AG04450 (cell line): Measurements from ENCODE around the gene GGA2. TPM values are rescaled to one million over a fixed set of nuclear protein-coding genes. Genes with fewer than 3 reads are reported as not detected.

Experiments used
- CTCF ChIA-PET: fragments of 300-600, 350-600 bp; formaldehyde crosslinking; extraction: SDS; loops from one replicate; lab custom pipeline; 2022; ENCODE audit warnings: antibody characterized with exemption, inconsistent platforms; lab: Charles Lee
- POLR2A ChIA-PET: fragments of 350-600 bp; formaldehyde crosslinking; extraction: SDS; loops from one replicate; lab custom pipeline; 2021; ENCODE audit warnings: antibody characterized with exemption, inconsistent platforms; lab: Yijun Ruan, JAX
- DNase-seq: peaks from one replicate; pipeline ENCODE4 v3.0.0-alpha.2; 2011; ENCODE audit warnings: low read depth, low spot score
- H3K27ac ChIP-seq: one replicate; pipeline ENCODE4 v1.5.1; 2012; ENCODE audit warnings: low read depth, low read length, control low read depth
- H3K27me3 ChIP-seq: one replicate; pipeline ENCODE4 v1.6.0; 2012; ENCODE audit warnings: low read length; ENCODE audit not compliant: control insufficient read depth, insufficient read depth
- H3K4me3 ChIP-seq: 2 replicates; pipeline ENCODE4 v1.5.1; 2011; ENCODE audit warnings: mild to moderate bottlenecking, low read depth, low read length, control low read depth
- H3K9me3 ChIP-seq: 2 replicates; pipeline ENCODE4 v1.5.1; 2012; ENCODE audit warnings: low read length; ENCODE audit not compliant: control insufficient read depth, insufficient read depth
- CTCF ChIP-seq: IDR thresholded peaks from 2 replicates; pipeline ENCODE4 v1.5.1; 2011; ENCODE audit warnings: low read depth, low read length, control low read depth, inconsistent platforms
- polyA plus RNA-seq: library from polyadenylated mRNA; depleted of rRNA; stranded (reverse); fragments of >200 nt; gene quantifications from 2 replicates; pipeline ENCODE4 v1.2.3, GENCODE V29; 2011

GGA2 gene
- polyA plus RNA-seq, 1 experiment: 42.5 TPM

GRCh38 chr16:23479138-23479537, 31.2 kb downstream of the GGA2 start:
- H3K9me3 ChIP-seq: no peaks in the 10 kb centered on the region
- no peaks in the 10 kb centered on the region for H3K27me3 ChIP-seq
- H3K27ac ChIP-seq: no peak overlapping the region
- ChIA-PET CTCF (no interaction called here), POLR2A (no interaction called here)
- TF ChIP-seq CTCF: no peak
- DNase-seq: no peak
- no peak overlapping the region for H3K4me3 ChIP-seq

- Histone ChIP-seq H3K4me3 (no peak overlapping the region), H3K27me3 (no peaks in the 10 kb centered on the region), H3K9me3 (no peaks in the 10 kb centered on the region), H3K27ac (no peak overlapping the region)
- CTCF ChIA-PET: no interaction called here
- TF ChIP-seq CTCF: no peak
- no peak for DNase-seq
- POLR2A ChIA-PET: no interaction called here
Measured at GRCh38 chr16:23478566-23478965, 31.7 kb downstream of the GGA2 start.

- no peak overlapping the region for H3K27ac ChIP-seq
- TF ChIP-seq CTCF: no peak
- no peak for DNase-seq
- ChIA-PET CTCF (no interaction called here), POLR2A (no interaction called here)
- H3K27me3 ChIP-seq: no peaks in the 10 kb centered on the region
- H3K9me3 ChIP-seq: no peaks in the 10 kb centered on the region
- no peak overlapping the region for H3K4me3 ChIP-seq
Measured at GRCh38 chr16:23476289-23476688, 34.0 kb downstream of the GGA2 start.

- Histone ChIP-seq H3K4me3 (no peak overlapping the region), H3K27ac (no peak overlapping the region), H3K9me3 (no peaks in the 10 kb centered on the region), H3K27me3 (no peaks in the 10 kb centered on the region)
- no peak for TF ChIP-seq CTCF
- DNase-seq: no peak
- CTCF ChIA-PET: no interaction called here
- POLR2A ChIA-PET: no interaction called here
Measured at GRCh38 chr16:23469814-23470213, 40.5 kb downstream of the GGA2 start.

- no peaks in the 10 kb centered on the region for H3K9me3 ChIP-seq
- POLR2A ChIA-PET: interaction anchor here (0.9 kb wide), 1 partner anchor 15 kb away, joined by 3 read pairs; no protein-coding TSS in a partner anchor
- no peak overlapping the region for H3K4me3 ChIP-seq
- DNase-seq: peak; percentile 52
- H3K27ac ChIP-seq: peak overlapping the region; percentile 11
- no peaks in the 10 kb centered on the region for H3K27me3 ChIP-seq
- CTCF ChIA-PET: interaction anchor here (0.7 to 1.6 kb wide), 3 partner anchors 31 to 130 kb away, joined by 3 to 7 read pairs (median 4); no protein-coding TSS in a partner anchor
- TF ChIP-seq CTCF: no peak
Measured at GRCh38 chr16:23466162-23466885, 44.0 kb downstream of the GGA2 start.
